Hepatocyte (in vitro differentiated cells): ENCODE measurements around the gene MFF.
"Not testable (repeated sequence)": the region's sequence is repeated elsewhere in the genome, so short reads cannot be mapped to it uniquely, and the experiment has no call there.

Source experiments
- CTCF ChIP-seq: fragments of 200-600 bp; sonication (generic); IDR thresholded peaks from 2 replicates; pipeline ENCODE4 v1.5.1; 2016; ENCODE audit warnings: antibody characterized with exemption, mild to moderate bottlenecking; ENCODE audit not compliant: poor library complexity
- EZH2 ChIP-seq: fragments of 200-600 bp; sonication (generic); IDR thresholded peaks from 2 replicates; pipeline ENCODE4 v1.6.1; 2016; ENCODE audit warnings: antibody characterized with exemption, mild to moderate bottlenecking, borderline replicate concordance

GRCh38 chr2:227364585-227365263, 39.7 kb downstream of the MFF start:
- not testable (repeated sequence) for TF ChIP-seq CTCF, EZH2
